Transverse colon (tissue), 1 donor: ENCODE results near the gene KLK4.

Experiments used
- EP300 ChIP-seq: sonication (generic); formaldehyde crosslinking; IDR thresholded peaks from one replicate; pipeline ENCODE4 v1.6.1; 2017; ENCODE audit warnings: antibody characterized with exemption, low read depth
- POLR2A ChIP-seq: fragments of 450-650 bp; IDR thresholded peaks from one replicate; pipeline ENCODE4 v1.6.1; 2016; ENCODE audit warnings: antibody characterized with exemption, mild to moderate bottlenecking, moderate library complexity

- TF ChIP-seq POLR2A = no peak
- no peak for TF ChIP-seq EP300
Measured at GRCh38 chr19:50924586-50924985, 13.4 kb upstream of the KLK4 start.
